Kasumi-1 (cell line): ENCODE results near the gene CCDC142.
"Not testable (repeated sequence)": the region's sequence is repeated elsewhere in the genome, so short reads cannot be mapped to it uniquely, and the experiment has no call there.

ENCODE experiments used
- DNase-seq, 2 experiments: peaks; one replicate each; lab custom pipeline; 2025; lab: John Stamatoyannopoulos, UW

Gene CCDC142

GRCh38 chr2:74464406-74464805 is 18.4 kb downstream of the CCDC142 start:
- DNase-seq = no peak

- no peak for DNase-seq
Observed at GRCh38 chr2:74462786-74463105, 20.1 kb downstream of the CCDC142 start.

- no peak for DNase-seq
Observed at GRCh38 chr2:74462054-74462785, 20.6 kb downstream of the CCDC142 start.

GRCh38 chr2:74461187-74462053 is 21.4 kb downstream of the CCDC142 start:
- DNase-seq = peak in 1 of 2 experiments; percentile 48

GRCh38 chr2:74460187-74460586 is 22.6 kb downstream of the CCDC142 start:
- DNase-seq = not testable (repeated sequence)

- not testable (repeated sequence) for DNase-seq
Observed at GRCh38 chr2:74459503-74460118, 23.2 kb downstream of the CCDC142 start.

GRCh38 chr2:74458938-74459363 is 23.8 kb downstream of the CCDC142 start:
- DNase-seq = no peak

GRCh38 chr2:74458132-74458937 is 24.5 kb downstream of the CCDC142 start, which contains the start of gene WBP1:
Gene WBP1, plus strand, starts transcription at chr2:74458438. Its CDS starts 165 bp downstream, at chr2:74458603.
- DNase-seq = peak; percentile 99 to 100

GRCh38 chr2:74457549-74458131 is 25.2 kb downstream of the CCDC142 start:
- DNase-seq = peak in 1 of 2 experiments; percentile 73

GRCh38 chr2:74457129-74457548 is 25.7 kb downstream of the CCDC142 start:
- peak; percentile 47 to 68 for DNase-seq

- DNase-seq = peak; percentile 98
Observed at GRCh38 chr2:74454654-74455511, 27.9 kb downstream of the CCDC142 start, which contains the start of gene INO80B. Gene INO80B, plus strand, starts transcription at chr2:74455087. Its CDS starts 30 bp downstream, at chr2:74455117.

- DNase-seq = no peak
Observed at GRCh38 chr2:74450570-74451190, 32.1 kb downstream of the CCDC142 start.

GRCh38 chr2:74448771-74449170 is 34.0 kb downstream of the CCDC142 start:
- no peak for DNase-seq

- DNase-seq = no peak
Observed at GRCh38 chr2:74447230-74447999, 35.4 kb downstream of the CCDC142 start.

- DNase-seq = no peak
Observed at GRCh38 chr2:74444498-74445318, 38.1 kb downstream of the CCDC142 start.

- DNase-seq = not testable (repeated sequence)
Observed at GRCh38 chr2:74442483-74443297, 40.1 kb downstream of the CCDC142 start.
